ENCODE results near the gene SEMA4B. TPM values are rescaled to one million over a fixed set of nuclear protein-coding genes. Genes with fewer than 3 reads are reported as not detected.

Gene SEMA4B
- total and polyA plus RNA-seq, 8 donors = 32.5 to 63.9 (median 38.4) TPM

- Histone ChIP-seq H3K4me3 (no peak overlapping the region), H3K27me3 (no peaks in the 10 kb centered on the region), H3K36me3 (peaks cover 0 to 45% (median 12%) of the 10 kb centered on the region in 3 donors), H3K4me1 (peaks cover 4 to 12% (median 5%) of the 10 kb centered on the region in 3 donors), H3K9me3 (no peaks in the 10 kb centered on the region), H3K27ac (peak overlapping the region in 1 of 4 donors; percentile 23)
- FAIRE-seq (no peak), DNase-seq (peak in 4 of 6 donors; percentile 45 to 80 (median 69)), ATAC-seq (peak; percentile 21 to 67 (median 50))
- WGBS, 2 donors = 63 to 64% methylated on average over 17 of the region's 17 CpGs
- peak; percentile 30 to 53 (median 46) for TF ChIP-seq CTCF (IDR thresholded peaks at IDR 0.05)
- intact Hi-C loops (cut with DNase I) = no loop called here
These were observed 18.5 kb downstream of the SEMA4B start for GRCh38 chr15:90219421-90220141.

GRCh38 chr15:90221246-90221900 lies 20.2 kb downstream of the SEMA4B start:
- 28 to 31% methylated on average over 14 of the region's 14 CpGs for WGBS, 2 donors
- ATAC-seq (peak; percentile 84 to 93 (median 91)), DNase-seq (peak; percentile 79 to 92 (median 83)), FAIRE-seq (no peak)
- H3K27me3 ChIP-seq = no peaks in the 10 kb centered on the region
- H3K36me3 ChIP-seq = peaks cover 0 to 63% (median 27%) of the 10 kb centered on the region in 3 donors
- intact Hi-C loops (cut with DNase I) = no loop called here
- peaks cover 0 to 5% (median 4%) of the 10 kb centered on the region in 3 donors for H3K4me1 ChIP-seq
- H3K9me3 ChIP-seq = no peaks in the 10 kb centered on the region
- peak overlapping the region in 1 of 4 donors; percentile 39 for H3K27ac ChIP-seq
- no peak overlapping the region for H3K4me3 ChIP-seq
- peak; percentile 19 to 65 (median 58) for TF ChIP-seq CTCF (IDR thresholded peaks at IDR 0.05)

DNA sequence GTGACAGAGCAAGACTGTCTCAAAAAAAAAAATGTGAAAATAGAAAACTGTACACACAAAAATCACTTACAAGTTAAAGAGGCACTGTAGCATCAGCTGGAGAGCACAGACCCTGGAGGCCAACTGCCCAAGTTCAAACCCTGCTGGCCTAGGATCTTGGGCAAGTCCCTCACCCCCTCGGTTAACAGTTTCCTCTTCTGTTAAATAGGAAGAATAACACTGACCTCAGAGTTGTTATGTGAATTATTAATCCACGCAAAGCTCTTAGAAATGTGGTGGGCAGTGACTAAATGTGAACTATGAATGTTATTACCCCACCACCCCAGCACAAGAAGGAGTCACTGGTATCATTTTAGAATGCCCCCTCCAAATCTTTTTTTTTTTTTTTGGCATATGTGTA lies 21.4 kb downstream of the SEMA4B start:
- ATAC-seq (no peak), DNase-seq (peak in 1 of 6 donors; percentile 3), FAIRE-seq (no peak)
- Histone ChIP-seq H3K9me3 (no peaks in the 10 kb centered on the region), H3K27ac (no peak overlapping the region), H3K4me1 (peaks cover 7 to 13% (median 11%) of the 10 kb centered on the region in 3 donors), H3K4me3 (no peak overlapping the region), H3K36me3 (peaks cover 0 to 62% (median 27%) of the 10 kb centered on the region in 3 donors), H3K27me3 (no peaks in the 10 kb centered on the region)
- no peak for TF ChIP-seq CTCF (IDR thresholded peaks at IDR 0.05)
- 78 to 87% methylated on average over 2 of the region's 2 CpGs for WGBS, 2 donors
- intact Hi-C loops (cut with DNase I) = no loop called here

- H3K27me3 ChIP-seq = no peaks in the 10 kb centered on the region
- 90% methylated on average over 22 of the region's 22 CpGs for WGBS, 2 donors
- intact Hi-C loops (cut with DNase I) = no loop called here
- no peak overlapping the region for H3K4me3 ChIP-seq
- DNase-seq (peak in 1 of 6 donors; percentile 64), ATAC-seq (no peak), FAIRE-seq (no peak)
- TF ChIP-seq CTCF (IDR thresholded peaks at IDR 0.05) = no peak
- H3K36me3 ChIP-seq = peaks cover 0 to 57% (median 27%) of the 10 kb centered on the region in 3 donors
- peaks cover 16 to 23% (median 20%) of the 10 kb centered on the region in 3 donors for H3K4me1 ChIP-seq
- no peaks in the 10 kb centered on the region for H3K9me3 ChIP-seq
- no peak overlapping the region for H3K27ac ChIP-seq
These were observed 22.5 kb downstream of the SEMA4B start for GRCh38 chr15:90223441-90224165.
